ENCODE results near the gene TRAPPC13. TPM values are rescaled to one million over a fixed set of nuclear protein-coding genes. Genes with fewer than 3 reads are reported as not detected.
A peak's percentile ranks its signal among the peaks of the same experiment; 100 is the strongest.
"Not testable (repeated sequence)": the region's sequence is repeated elsewhere in the genome, so short reads cannot be mapped to it uniquely, and the experiment has no call there.

The TRAPPC13 gene
- total RNA-seq, 6 experiments from 2014 or later: 6.7 to 14.3 (median 9.0) TPM

- Histone ChIP-seq H3K4me3 (no peak overlapping the region), H3K27me3 (no peaks in the 10 kb centered on the region), H3K9me3 (no peaks in the 10 kb centered on the region), H3K36me3 (peaks cover 0 to 7% (median 0%) of the 10 kb centered on the region in 4 donors), H3K27ac (no peak overlapping the region), H3K4me1 (no peaks in the 10 kb centered on the region)
- intact Hi-C loops (cut with DNase I): no loop called here
- DNase-seq: no peak
- TF ChIP-seq CTCF (IDR thresholded peaks at IDR 0.05) (no peak), POLR2A (IDR thresholded peaks at IDR 0.05) (no peak)
- ATAC-seq: no peak
- WGBS (ENCODE audit: insufficient coverage, low coverage, low lambda C conversion rate, missing lambda C conversion rate): 79% methylated on average over 7 of the region's 7 CpGs
These were observed 43.9 kb downstream of the TRAPPC13 start for GRCh38 chr5:65668696-65669095.

DNA sequence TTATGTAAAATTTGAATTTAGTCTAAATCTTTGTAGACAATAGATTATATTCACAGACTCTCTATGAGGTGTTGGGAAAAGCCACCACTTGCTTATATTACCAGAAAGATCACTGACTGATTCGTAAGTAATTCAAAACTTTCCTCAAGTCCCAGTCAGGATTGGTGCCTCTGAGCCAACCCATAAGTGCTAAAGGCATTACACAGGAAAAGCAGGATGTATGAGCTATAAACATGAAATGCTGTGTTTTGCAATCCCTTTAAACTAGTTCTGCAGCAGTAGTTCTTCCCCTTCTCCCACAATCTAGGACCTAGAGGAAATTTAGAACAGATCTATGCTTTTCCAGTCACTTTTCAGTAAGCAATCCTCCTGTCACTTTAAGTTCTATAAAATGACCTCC, 48.0 kb downstream of the TRAPPC13 start:
- no peaks in the 10 kb centered on the region for H3K27me3 ChIP-seq
- H3K9me3 ChIP-seq: no peaks in the 10 kb centered on the region
- intact Hi-C loops (cut with DNase I): no loop called here
- DNase-seq (no peak), ATAC-seq (no peak)
- TF ChIP-seq CTCF (IDR thresholded peaks at IDR 0.05): no peak
- no peak for TF ChIP-seq POLR2A (IDR thresholded peaks at IDR 0.05)
- no peaks in the 10 kb centered on the region for H3K36me3 ChIP-seq
- no peak overlapping the region for H3K27ac ChIP-seq
- WGBS (ENCODE audit: insufficient coverage, low coverage, low lambda C conversion rate, missing lambda C conversion rate): 80% methylated on average over 1 of the region's 1 CpG
- H3K4me1 ChIP-seq: no peaks in the 10 kb centered on the region
- H3K4me3 ChIP-seq: no peak overlapping the region

DNA sequence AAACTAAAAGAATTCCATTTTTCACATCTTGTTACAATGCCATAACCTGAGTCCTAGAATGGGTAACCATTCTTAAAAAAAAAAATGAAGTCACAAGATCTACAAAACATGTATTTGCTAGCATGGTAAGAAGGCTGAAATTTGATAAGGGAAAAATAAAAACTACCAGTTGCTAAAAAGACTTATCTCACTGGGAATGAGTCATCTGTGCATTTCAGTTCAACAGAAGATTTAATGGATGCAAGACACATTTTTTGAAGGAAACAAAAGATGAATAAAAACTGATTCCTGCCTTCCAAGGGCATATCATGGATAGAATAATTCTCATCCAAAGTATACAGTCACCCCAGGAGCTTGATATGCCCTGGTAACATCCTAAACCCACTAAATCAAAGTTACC, 49.9 kb downstream of the TRAPPC13 start:
- Histone ChIP-seq H3K27me3 (no peaks in the 10 kb centered on the region), H3K36me3 (no peaks in the 10 kb centered on the region), H3K27ac (no peak overlapping the region), H3K9me3 (no peaks in the 10 kb centered on the region), H3K4me1 (no peaks in the 10 kb centered on the region), H3K4me3 (no peak overlapping the region)
- TF ChIP-seq POLR2A (IDR thresholded peaks at IDR 0.05): no peak
- TF ChIP-seq CTCF (IDR thresholded peaks at IDR 0.05): no peak
- DNase-seq (no peak), ATAC-seq (no peak)
- intact Hi-C loops (cut with DNase I): no loop called here

DNA sequence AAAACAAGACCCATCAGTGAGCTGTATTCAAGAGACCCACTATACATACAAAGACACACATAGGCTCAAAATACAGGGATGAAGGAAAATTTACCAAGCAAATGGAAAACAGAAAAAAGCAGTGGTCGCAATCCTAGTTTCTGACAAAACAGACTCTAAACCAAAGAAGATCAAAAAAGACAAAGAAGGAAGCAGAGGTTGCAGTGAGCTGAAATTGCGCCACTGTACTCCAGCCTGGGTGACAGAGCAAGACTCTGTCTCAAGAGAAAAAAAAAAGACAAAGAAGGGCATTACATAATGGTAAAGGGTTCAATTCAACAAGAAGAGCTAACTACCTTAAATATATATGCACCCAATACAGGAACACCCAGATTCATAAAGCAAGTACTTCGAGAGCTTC, 51.2 kb downstream of the TRAPPC13 start:
- H3K4me3 ChIP-seq; H3K4me1 ChIP-seq; DNase-seq; ATAC-seq; H3K27ac ChIP-seq; H3K36me3 ChIP-seq; H3K27me3 ChIP-seq; H3K9me3 ChIP-seq; intact Hi-C loops (cut with DNase I): not testable (repeated sequence)
- 76% methylated on average over 3 of the region's 3 CpGs for WGBS (ENCODE audit: insufficient coverage, low coverage, low lambda C conversion rate, missing lambda C conversion rate)

DNA sequence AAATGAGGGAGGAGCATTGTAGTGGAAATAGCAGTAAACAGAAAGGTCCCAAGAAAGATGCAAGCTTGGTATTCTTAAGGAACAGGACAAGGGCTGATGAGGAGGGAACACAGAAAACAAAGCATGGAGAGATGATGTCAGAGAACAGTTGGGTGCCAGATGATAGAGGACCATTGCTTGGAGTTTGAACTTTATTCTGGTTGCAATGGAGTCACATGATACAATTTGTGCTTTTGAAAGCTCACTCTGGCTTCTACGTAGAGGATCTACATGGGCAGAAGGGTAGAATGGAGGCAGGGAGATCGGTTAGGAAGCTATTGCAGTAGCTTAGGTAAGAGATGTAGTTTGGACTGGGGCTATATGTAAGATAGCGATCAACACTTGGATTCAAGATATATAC, 57.3 kb downstream of the TRAPPC13 start:
- H3K27ac ChIP-seq: no peak overlapping the region
- H3K36me3 ChIP-seq: peaks cover 0 to 4% (median 0%) of the 10 kb centered on the region in 4 donors
- ATAC-seq (peak in 2 of 4 donors; percentile 52 to 60), DNase-seq (no peak)
- no peaks in the 10 kb centered on the region for H3K27me3 ChIP-seq
- TF ChIP-seq CTCF (IDR thresholded peaks at IDR 0.05): no peak
- no peak for TF ChIP-seq POLR2A (IDR thresholded peaks at IDR 0.05)
- WGBS (ENCODE audit: insufficient coverage, low coverage, low lambda C conversion rate, missing lambda C conversion rate): 73% methylated on average over 3 of the region's 3 CpGs
- no peak overlapping the region for H3K4me3 ChIP-seq
- no peaks in the 10 kb centered on the region for H3K9me3 ChIP-seq
- no peaks in the 10 kb centered on the region for H3K4me1 ChIP-seq
- intact Hi-C loops (cut with DNase I): no loop called here

Data from right lobe of liver (tissue), 6 donors.